ENCODE measurements around the gene C11orf91. TPM values are rescaled to one million over a fixed set of nuclear protein-coding genes. Genes with fewer than 3 reads are reported as not detected.

C11orf91 gene
- total and polyA plus RNA-seq, 2 of the 8 experiments (the other 6 are each of a cell fraction or from before 2014, with no cell fraction given) = not detected

DNA sequence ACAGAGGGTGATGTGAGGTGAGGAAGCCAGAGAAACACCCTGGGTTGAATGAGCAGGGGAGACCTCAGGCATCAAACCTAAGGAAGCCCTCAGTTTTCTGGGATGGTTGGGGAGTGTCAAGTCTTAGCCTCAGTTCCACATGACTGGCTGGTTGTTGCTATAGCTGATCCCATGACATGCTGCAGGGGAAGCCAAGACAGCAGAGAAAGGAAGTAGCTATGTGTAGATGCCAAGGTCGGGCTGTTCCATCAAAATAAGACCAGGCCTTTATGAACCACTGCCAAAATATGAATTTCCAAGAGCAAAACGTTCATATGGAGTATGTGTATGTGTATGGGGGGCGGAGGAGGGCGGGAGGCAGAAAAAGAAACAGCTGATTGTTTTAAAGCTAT is 24.0 kb upstream of the C11orf91 start (continued):
- TF ChIP-seq SIN3A (conservative IDR thresholded peaks at IDR 0.05 in 1 of 2, IDR thresholded peaks at IDR 0.05 in 1 of 2; ENCODE audit: low read depth in 1 of 2, low read length in 2 of 2) = no peak

Measured in H1 (cell line).